ENCODE measurements around the gene SIVA1.

GRCh38 chr14:104710071-104710735 lies 42.7 kb upstream of the SIVA1 start:
- TF ChIP-seq EP300 (IDR thresholded peaks at IDR 0.05) (no peak), CTCF (IDR thresholded peaks at IDR 0.05) (no peak), POLR2A (IDR thresholded peaks at IDR 0.05) (no peak)
